SU-DHL-6 (cell line): ENCODE results near the gene MPRIP.

Experiments
- H2AFZ ChIP-seq: fragments of 200-600 bp; sonication (generic); 2 replicates; pipeline ENCODE4 v1.6.1; 2014; ENCODE audit warnings: low read depth, mild to moderate bottlenecking, moderate library complexity, mixed read lengths, antibody characterized with exemption, low read length; ENCODE audit not compliant: severe bottlenecking
- H3F3A ChIP-seq: fragments of 200-600 bp; shearing (Covaris generic); 2 replicates; pipeline ENCODE4 v1.6.0; 2016; ENCODE audit warnings: antibody characterized with exemption, mild to moderate bottlenecking; ENCODE audit not compliant: insufficient read depth
- H3K27ac ChIP-seq: fragments of 200-600 bp; sonication (generic); 2 replicates; pipeline ENCODE4 v1.5.1; 2016; ENCODE audit warnings: low read depth, mild to moderate bottlenecking, low read length, moderate library complexity, mixed read lengths
- H3K27me3 ChIP-seq: fragments of 200-600 bp; sonication (generic), shearing (Covaris generic); 2 replicates; pipeline ENCODE4 v1.6.0; 2014; ENCODE audit warnings: mild to moderate bottlenecking, low read length
- H3K36me3 ChIP-seq: fragments of 200-600 bp; sonication (generic); 2 replicates; pipeline ENCODE4 v1.6.1; 2014; ENCODE audit warnings: mild to moderate bottlenecking, low read length, mixed read lengths
- H3K4me2 ChIP-seq: fragments of 300-600, 200-600 bp; shearing (Covaris generic), sonication (generic); 2 replicates; pipeline ENCODE4 v1.6.0; 2014; ENCODE audit warnings: low read length, low read depth, mild to moderate bottlenecking; ENCODE audit not compliant: poor library complexity, severe bottlenecking
- H3K4me3 ChIP-seq: fragments of 200-600 bp; sonication (generic); 2 replicates; pipeline ENCODE4 v1.5.1; 2014; ENCODE audit warnings: antibody characterized with exemption, low read length, mild to moderate bottlenecking, mixed read lengths; ENCODE audit not compliant: insufficient read depth, poor library complexity, severe bottlenecking
- H3K79me2 ChIP-seq: fragments of 200-600 bp; sonication (generic); 2 replicates; pipeline ENCODE4 v1.6.1; 2014; ENCODE audit warnings: mild to moderate bottlenecking, low read length, moderate library complexity; ENCODE audit not compliant: insufficient read depth
- H3K9ac ChIP-seq: fragments of 200-600 bp; sonication (generic); 2 replicates; pipeline ENCODE4 v1.7.0; 2014; ENCODE audit warnings: mild to moderate bottlenecking, low read length
- H3K9me2 ChIP-seq: fragments of 200-600 bp; sonication (generic); replicated peaks from 2 replicates; pipeline ENCODE4 v1.6.1; 2014; ENCODE audit warnings: low read length; ENCODE audit not compliant: insufficient read depth
- H3K9me3 ChIP-seq: fragments of 200-600 bp; sonication (generic); 2 replicates; pipeline ENCODE4 v1.6.1; 2014; ENCODE audit warnings: low read length, mixed read lengths; ENCODE audit not compliant: insufficient read depth
- H4K20me1 ChIP-seq: fragments of 200-600 bp; sonication (generic); 2 replicates; pipeline ENCODE4 v1.6.1; 2014; ENCODE audit warnings: low read depth, mild to moderate bottlenecking, antibody characterized with exemption, low read length, moderate library complexity, mixed read lengths
- EZH2phosphoT487 ChIP-seq: fragments of 200-600 bp; sonication (generic), shearing (Covaris generic); conservative IDR thresholded peaks from 2 replicates; pipeline ENCODE4 v1.6.1; 2018; ENCODE audit warnings: mild to moderate bottlenecking, antibody characterized with exemption, low read length, moderate library complexity, mixed read lengths
- TF ChIP-seq, protein P1 (sequence below): fragments of 200-600 bp; sonication (generic); IDR thresholded peaks from one replicate; pipeline ENCODE4 v1.5.1; 2017; ENCODE audit warnings: antibody characterized with exemption, mild to moderate bottlenecking, low read length, moderate library complexity; ENCODE audit not compliant: insufficient read depth, poor library complexity, severe bottlenecking

The MPRIP gene

DNA sequence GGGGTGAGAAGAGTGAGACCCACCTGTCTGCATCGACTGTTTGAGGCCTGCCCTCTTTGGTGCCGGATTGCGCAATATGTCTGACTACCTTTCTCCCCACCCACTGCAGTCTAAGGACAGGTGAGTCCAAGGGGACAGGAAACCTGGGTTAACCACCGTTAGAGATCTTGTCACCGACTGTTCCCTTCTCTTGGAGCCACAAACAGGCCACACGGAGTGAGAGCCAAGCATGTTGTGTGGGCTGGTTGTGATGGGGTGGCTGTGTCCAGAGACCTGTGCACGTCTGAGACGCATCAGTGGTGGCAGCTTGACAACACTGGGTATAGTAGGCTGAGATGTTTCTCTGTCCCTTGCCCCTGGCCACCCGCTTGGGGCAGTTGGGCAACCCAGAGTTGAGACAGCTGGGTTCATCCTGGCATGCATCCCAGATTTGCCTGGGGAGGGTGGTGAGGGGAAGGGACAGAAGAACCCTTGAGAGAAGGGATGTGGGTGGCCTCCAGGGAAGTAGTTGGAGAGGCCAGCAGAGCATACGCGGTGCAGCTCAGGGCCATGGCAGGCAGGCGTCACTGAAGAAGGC, 21.4 kb downstream of the MPRIP start:
- no peaks in the 10 kb centered on the region for H3K36me3 ChIP-seq
- no peak for TF ChIP-seq EZH2phosphoT487
- TF ChIP-seq, protein P1, sequence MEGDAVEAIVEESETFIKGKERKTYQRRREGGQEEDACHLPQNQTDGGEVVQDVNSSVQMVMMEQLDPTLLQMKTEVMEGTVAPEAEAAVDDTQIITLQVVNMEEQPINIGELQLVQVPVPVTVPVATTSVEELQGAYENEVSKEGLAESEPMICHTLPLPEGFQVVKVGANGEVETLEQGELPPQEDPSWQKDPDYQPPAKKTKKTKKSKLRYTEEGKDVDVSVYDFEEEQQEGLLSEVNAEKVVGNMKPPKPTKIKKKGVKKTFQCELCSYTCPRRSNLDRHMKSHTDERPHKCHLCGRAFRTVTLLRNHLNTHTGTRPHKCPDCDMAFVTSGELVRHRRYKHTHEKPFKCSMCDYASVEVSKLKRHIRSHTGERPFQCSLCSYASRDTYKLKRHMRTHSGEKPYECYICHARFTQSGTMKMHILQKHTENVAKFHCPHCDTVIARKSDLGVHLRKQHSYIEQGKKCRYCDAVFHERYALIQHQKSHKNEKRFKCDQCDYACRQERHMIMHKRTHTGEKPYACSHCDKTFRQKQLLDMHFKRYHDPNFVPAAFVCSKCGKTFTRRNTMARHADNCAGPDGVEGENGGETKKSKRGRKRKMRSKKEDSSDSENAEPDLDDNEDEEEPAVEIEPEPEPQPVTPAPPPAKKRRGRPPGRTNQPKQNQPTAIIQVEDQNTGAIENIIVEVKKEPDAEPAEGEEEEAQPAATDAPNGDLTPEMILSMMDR = no peak
- no peak overlapping the region for H3K27ac ChIP-seq
- H3K9me2 ChIP-seq = no peaks in the 10 kb centered on the region
- 0 out of 2 replicates have a peak, but pooled peaks cover 3% of the 10 kb centered on the region for H4K20me1 ChIP-seq
- H3K4me3 ChIP-seq = no peak overlapping the region
- H3K9me3 ChIP-seq = no peaks in the 10 kb centered on the region
- H3K27me3 ChIP-seq = no peaks in the 10 kb centered on the region
- H3K4me2 ChIP-seq = no peak overlapping the region
- peaks cover 34% of the 10 kb centered on the region; the same call in 1 of the 2 replicates for H3K79me2 ChIP-seq
- H2AFZ ChIP-seq = no peak overlapping the region
- no peak overlapping the region for H3K9ac ChIP-seq
- H3F3A ChIP-seq = no peaks in the 10 kb centered on the region

DNA sequence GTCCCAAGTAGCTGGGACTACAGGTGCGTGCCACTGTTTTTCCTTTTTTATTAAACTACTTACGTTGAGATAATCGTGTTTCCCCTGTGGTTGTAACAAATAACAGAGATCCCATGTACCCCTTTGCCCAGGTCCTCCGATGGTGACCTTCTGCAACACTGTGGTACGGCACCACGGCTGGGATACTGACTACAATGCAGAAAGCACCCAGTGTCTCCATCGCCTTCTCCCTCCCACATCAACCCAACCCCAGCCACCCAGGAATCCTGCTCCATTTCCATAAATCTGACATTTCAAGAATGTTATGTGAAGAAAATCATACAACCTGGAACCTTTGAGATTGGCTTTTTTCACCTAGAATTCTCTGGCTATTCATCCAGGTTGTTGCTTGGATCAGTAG, 22.1 kb downstream of the MPRIP start:
- no peaks in the 10 kb centered on the region for H3K9me2 ChIP-seq
- no peak for TF ChIP-seq EZH2phosphoT487
- TF ChIP-seq, protein P1 = no peak
- no peaks in the 10 kb centered on the region for H3K27me3 ChIP-seq
- H3K36me3 ChIP-seq = no peaks in the 10 kb centered on the region
- no peaks in the 10 kb centered on the region for H3F3A ChIP-seq
- H3K9ac ChIP-seq = no peak overlapping the region
- H3K4me3 ChIP-seq = no peak overlapping the region
- H3K9me3 ChIP-seq = no peaks in the 10 kb centered on the region
- H2AFZ ChIP-seq = no peak overlapping the region
- peaks cover 34% of the 10 kb centered on the region; the same call in 1 of the 2 replicates for H3K79me2 ChIP-seq
- H4K20me1 ChIP-seq = peaks cover 10% of the 10 kb centered on the region
- no peak overlapping the region for H3K4me2 ChIP-seq
- no peak overlapping the region for H3K27ac ChIP-seq

DNA sequence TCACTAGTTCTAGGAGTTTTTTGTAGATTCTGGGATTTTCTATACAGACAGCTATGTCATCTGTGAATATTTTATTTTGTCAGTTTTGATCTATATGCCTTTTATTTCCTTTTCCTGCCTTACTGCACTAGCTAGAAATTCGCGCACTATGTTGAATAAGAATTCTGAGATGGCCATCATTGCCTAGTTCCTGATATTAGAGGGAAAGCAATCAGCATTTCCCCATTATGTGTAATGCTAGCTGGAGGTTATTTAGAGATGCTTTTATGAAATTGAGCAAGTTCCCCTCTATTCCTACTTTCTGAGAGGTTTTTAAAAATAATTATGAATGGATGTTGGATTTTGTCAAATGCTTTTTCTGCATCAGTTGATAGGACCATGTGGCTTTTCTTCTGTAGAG, 23.8 kb downstream of the MPRIP start:
- H3K79me2 ChIP-seq = peaks cover 41% of the 10 kb centered on the region

More for the DNA sequence above, 23.8 kb downstream of the MPRIP start:
- no peaks in the 10 kb centered on the region for H3K36me3 ChIP-seq
- H3K9me2 ChIP-seq = no peaks in the 10 kb centered on the region
- H3K9ac ChIP-seq = no peak overlapping the region
- H3K4me2 ChIP-seq = no peak overlapping the region
- H3K4me3 ChIP-seq = no peak overlapping the region
- H3F3A ChIP-seq = no peaks in the 10 kb centered on the region
- no peak overlapping the region for H3K27ac ChIP-seq
- no peak for TF ChIP-seq EZH2phosphoT487
- TF ChIP-seq, protein P1 = no peak
- H2AFZ ChIP-seq = no peak overlapping the region
- peaks cover 11% of the 10 kb centered on the region for H4K20me1 ChIP-seq
- no peaks in the 10 kb centered on the region for H3K9me3 ChIP-seq
- no peaks in the 10 kb centered on the region for H3K27me3 ChIP-seq
